GM12892 (cell line): Measurements from ENCODE around the gene GRIP2.

Experiments used
- POLR2A ChIP-seq: IDR thresholded peaks from 2 replicates; pipeline ENCODE4 v1.6.1; 2011; ENCODE audit warnings: low read depth, low read length, control low read depth
- POLR2AphosphoS5 ChIP-seq: IDR thresholded peaks from 2 replicates; pipeline ENCODE4 v1.6.1; 2011; ENCODE audit warnings: low read depth, low read length, control low read depth
- TAF1 ChIP-seq: IDR thresholded peaks from 2 replicates; pipeline ENCODE4 v1.6.1; 2011; ENCODE audit warnings: low read depth, mild to moderate bottlenecking, control low read depth, low read length, borderline replicate concordance

DNA sequence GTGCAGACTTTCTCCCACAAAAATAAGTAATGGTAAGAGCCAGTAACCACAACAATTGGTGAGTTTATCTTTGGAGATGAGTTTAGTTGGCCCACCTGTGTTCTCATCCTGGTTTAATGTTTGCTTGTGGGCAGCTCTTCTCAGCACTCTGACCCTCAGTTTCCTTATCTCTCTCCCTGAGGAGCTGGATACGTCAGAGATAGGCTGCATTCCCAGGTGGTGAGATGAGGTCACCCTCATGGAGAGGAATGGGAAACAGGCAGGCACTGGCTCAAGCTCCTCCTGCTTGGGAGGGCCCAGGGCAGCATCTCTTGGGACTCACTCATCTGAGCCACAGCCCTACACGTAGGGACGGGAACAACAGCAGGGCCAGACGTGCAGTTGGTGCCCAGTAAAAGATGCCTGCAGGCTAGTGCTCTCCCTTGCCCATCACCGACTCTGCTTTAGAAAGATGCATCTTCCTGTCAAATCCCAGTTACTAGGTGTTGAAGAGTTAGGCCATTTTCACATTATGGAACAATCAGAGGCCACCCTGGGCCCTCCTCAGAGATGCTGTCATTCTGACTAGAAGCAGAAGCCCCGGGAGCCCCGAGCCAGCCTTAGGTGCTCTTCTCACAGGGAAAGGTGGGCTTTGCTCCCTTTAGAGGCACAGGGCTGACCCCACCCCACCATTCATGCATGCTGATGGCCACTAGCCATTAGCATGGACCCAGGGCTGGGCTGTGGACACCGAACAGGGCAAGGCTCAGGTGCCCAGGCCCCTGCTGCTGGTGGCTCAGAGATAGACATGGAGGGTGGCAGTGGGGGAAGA, 59.7 kb downstream of the GRIP2 start:
- TF ChIP-seq TAF1 (no peak), POLR2A (no peak), POLR2AphosphoS5 (no peak)
